MM.1S (cell line): ENCODE results near the gene GMPR2.

Experiments used
- EZH2 ChIP-seq: fragments of 300-600 bp; sonication (generic); optimal IDR thresholded peaks from 2 replicates; pipeline ENCODE3; 2017; ENCODE audit warnings: low read depth, mild to moderate bottlenecking, antibody characterized with exemption, low read length, mixed read lengths
- TF ChIP-seq, protein P1 (sequence below): fragments of 300-600 bp; sonication (generic); IDR thresholded peaks from 2 replicates; pipeline ENCODE4 v1.5.1; 2016; ENCODE audit warnings: antibody characterized with exemption, low read length, mixed read lengths

DNA sequence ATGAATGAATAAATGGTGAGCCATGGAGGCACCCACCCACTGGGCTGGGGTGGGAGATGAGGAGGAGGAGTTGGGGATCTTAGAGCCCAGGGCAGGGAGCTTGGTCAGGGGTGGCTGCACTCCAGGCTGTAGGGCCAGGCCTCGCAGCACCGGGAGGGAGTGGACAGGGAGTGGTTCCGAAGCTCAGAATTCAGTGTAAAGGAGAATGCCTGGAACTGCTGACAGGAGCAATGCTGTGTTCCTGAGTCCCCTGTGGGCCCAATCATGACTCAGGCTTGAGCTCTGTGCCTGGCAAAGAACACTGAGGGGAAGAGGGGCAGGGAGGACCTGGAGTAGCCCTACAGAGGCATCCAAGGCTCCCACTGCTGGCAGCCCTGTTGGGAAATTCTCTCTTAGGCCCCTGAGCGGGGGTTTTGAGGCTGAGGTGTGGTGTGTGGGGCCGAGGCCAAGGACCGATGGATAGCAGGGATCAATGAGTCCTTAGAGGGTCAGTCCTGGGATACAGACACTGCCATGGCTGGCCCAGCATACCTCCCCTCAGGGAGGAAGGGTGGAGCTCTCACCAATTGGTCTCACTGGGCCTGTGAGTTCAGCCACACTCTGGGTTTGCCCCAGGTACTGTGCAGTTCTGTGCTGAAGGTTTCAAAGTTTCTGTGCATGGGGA, 48.2 kb downstream of the GMPR2 start:
- TF ChIP-seq, protein P1, sequence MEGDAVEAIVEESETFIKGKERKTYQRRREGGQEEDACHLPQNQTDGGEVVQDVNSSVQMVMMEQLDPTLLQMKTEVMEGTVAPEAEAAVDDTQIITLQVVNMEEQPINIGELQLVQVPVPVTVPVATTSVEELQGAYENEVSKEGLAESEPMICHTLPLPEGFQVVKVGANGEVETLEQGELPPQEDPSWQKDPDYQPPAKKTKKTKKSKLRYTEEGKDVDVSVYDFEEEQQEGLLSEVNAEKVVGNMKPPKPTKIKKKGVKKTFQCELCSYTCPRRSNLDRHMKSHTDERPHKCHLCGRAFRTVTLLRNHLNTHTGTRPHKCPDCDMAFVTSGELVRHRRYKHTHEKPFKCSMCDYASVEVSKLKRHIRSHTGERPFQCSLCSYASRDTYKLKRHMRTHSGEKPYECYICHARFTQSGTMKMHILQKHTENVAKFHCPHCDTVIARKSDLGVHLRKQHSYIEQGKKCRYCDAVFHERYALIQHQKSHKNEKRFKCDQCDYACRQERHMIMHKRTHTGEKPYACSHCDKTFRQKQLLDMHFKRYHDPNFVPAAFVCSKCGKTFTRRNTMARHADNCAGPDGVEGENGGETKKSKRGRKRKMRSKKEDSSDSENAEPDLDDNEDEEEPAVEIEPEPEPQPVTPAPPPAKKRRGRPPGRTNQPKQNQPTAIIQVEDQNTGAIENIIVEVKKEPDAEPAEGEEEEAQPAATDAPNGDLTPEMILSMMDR = no peak
- TF ChIP-seq EZH2 = no peak
